GM21423 (cell line): Measurements from ENCODE around the gene NCR3LG1.

ENCODE experiments used
- ATAC-seq: cut with Tn5 transposase; IDR thresholded peaks from one replicate; pipeline ENCODE4 v1.9.1; 2021; ENCODE audit warnings: mild to moderate bottlenecking, moderate library complexity; ENCODE audit not compliant: unreplicated experiment

NCR3LG1 gene

GRCh38 chr11:17351510-17352176 is at the start of gene NCR3LG1:
TSS of gene NCR3LG1 (plus strand) at chr11:17351800. CDS start at chr11:17351970, 170 bp downstream.
- no peak for ATAC-seq

- no peak for ATAC-seq
Measured at GRCh38 chr11:17313349-17314231, 38.0 kb upstream of the NCR3LG1 start.

- no peak for ATAC-seq
Measured at GRCh38 chr11:17314232-17314547, 37.4 kb upstream of the NCR3LG1 start.

- no peak for ATAC-seq
Measured at GRCh38 chr11:17314904-17315426, 36.6 kb upstream of the NCR3LG1 start.

GRCh38 chr11:17328871-17329494 is 22.6 kb upstream of the NCR3LG1 start:
- no peak for ATAC-seq

- ATAC-seq, result no peak
Measured at GRCh38 chr11:17331669-17332068, 19.9 kb upstream of the NCR3LG1 start.

GRCh38 chr11:17333799-17334586 is 17.6 kb upstream of the NCR3LG1 start:
- ATAC-seq, result no peak

- no peak for ATAC-seq
Measured at GRCh38 chr11:17343257-17343656, 8.3 kb upstream of the NCR3LG1 start.

GRCh38 chr11:17343907-17344306 is 7.7 kb upstream of the NCR3LG1 start:
- ATAC-seq, result no peak

GRCh38 chr11:17347676-17348075 is 3.9 kb upstream of the NCR3LG1 start:
- ATAC-seq, result no peak

GRCh38 chr11:17350455-17351171 is 987 bp upstream of the NCR3LG1 start:
- no peak for ATAC-seq

- ATAC-seq, result no peak
Measured at GRCh38 chr11:17351172-17351509, 459 bp upstream of the NCR3LG1 start.

- ATAC-seq, result no peak
Measured at GRCh38 chr11:17352950-17353820, 1.6 kb downstream of the NCR3LG1 start.

- no peak for ATAC-seq
Measured at GRCh38 chr11:17353821-17354600, 2.4 kb downstream of the NCR3LG1 start.

- no peak for ATAC-seq
Measured at GRCh38 chr11:17354601-17354991, 3.0 kb downstream of the NCR3LG1 start.

GRCh38 chr11:17366495-17366894 is 14.9 kb downstream of the NCR3LG1 start:
- no peak for ATAC-seq

GRCh38 chr11:17368551-17368950 is 17.0 kb downstream of the NCR3LG1 start:
- no peak for ATAC-seq

- no peak for ATAC-seq
Measured at GRCh38 chr11:17369094-17369493, 17.5 kb downstream of the NCR3LG1 start.
